ENCODE measurements around the gene PANX2.

DNA sequence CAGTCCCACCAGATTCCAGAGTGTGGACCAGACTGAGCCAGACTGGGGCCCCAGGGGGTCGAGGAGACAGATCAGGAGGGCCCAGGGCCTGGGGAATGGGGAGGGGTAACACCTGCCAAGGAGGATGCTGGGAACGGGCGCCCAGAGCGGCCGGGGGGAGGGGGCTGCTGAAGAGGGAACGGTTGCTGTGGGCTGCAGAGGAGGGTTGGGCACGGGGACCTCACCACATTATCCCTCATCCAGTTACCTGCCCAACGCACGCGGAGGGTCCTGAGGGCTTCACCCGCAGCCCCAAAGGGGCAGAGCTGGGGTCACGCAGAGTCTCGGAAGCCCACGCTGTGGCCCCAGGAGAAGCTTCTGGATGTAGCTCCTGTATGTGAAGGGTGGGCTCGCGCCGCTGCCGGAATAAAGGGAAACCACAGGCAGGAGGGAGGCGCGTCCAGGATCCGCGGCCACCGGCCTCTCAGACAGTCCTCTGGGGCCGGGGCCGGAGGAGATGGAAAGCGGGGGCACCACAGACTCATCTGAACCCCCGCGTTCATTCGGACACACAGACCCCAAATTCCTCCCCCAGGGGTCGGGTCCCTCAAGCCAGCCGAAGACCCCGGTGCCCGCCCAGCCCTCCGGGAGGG is 29.4 kb downstream of the PANX2 start:
- TF ChIP-seq CTCF (IDR thresholded peaks at IDR 0.05 in 4 of 5, conservative IDR thresholded peaks at IDR 0.05 in 1 of 5) (no peak), POLR2A (IDR thresholded peaks at IDR 0.05) (no peak)

Measured in gastrocnemius medialis (tissue), 4 donors.